NOMO-1 treated with dmso at 0.1 percent for 144 hours (cell line): Measurements from ENCODE around the gene GALM.

Experiments
- DNase-seq: peaks from one replicate; lab custom pipeline; 2025; ENCODE audit not compliant: unreplicated experiment; lab: John Stamatoyannopoulos, UW

Gene GALM

GRCh38 chr2:38649176-38649728, 16.7 kb upstream of the GALM start:
- DNase-seq: no peak

GRCh38 chr2:38650012-38650411, 15.9 kb upstream of the GALM start:
- no peak for DNase-seq

- no peak for DNase-seq
Observed at GRCh38 chr2:38650717-38651116, 15.2 kb upstream of the GALM start.

- peak; percentile 43 for DNase-seq
Observed at GRCh38 chr2:38652431-38653273, 13.3 kb upstream of the GALM start.

GRCh38 chr2:38653380-38653714, 12.6 kb upstream of the GALM start:
- no peak for DNase-seq

- DNase-seq: peak; percentile 37
Observed at GRCh38 chr2:38653715-38654527, 12.0 kb upstream of the GALM start.

- DNase-seq: no peak
Observed at GRCh38 chr2:38654528-38655381, 11.2 kb upstream of the GALM start.

GRCh38 chr2:38655441-38655840, 10.5 kb upstream of the GALM start:
- DNase-seq: no peak

- DNase-seq: no peak
Observed at GRCh38 chr2:38656866-38657480, 8.9 kb upstream of the GALM start.

GRCh38 chr2:38658613-38659012, 7.3 kb upstream of the GALM start:
- DNase-seq: no peak

GRCh38 chr2:38659115-38659514, 6.8 kb upstream of the GALM start:
- no peak for DNase-seq

- no peak for DNase-seq
Observed at GRCh38 chr2:38660282-38660681, 5.6 kb upstream of the GALM start.

GRCh38 chr2:38661306-38661705, 4.6 kb upstream of the GALM start:
- DNase-seq: no peak

- peak; percentile 29 for DNase-seq
Observed at GRCh38 chr2:38666556-38666910, 619 bp downstream of the GALM start.

- no peak for DNase-seq
Observed at GRCh38 chr2:38668092-38668491, 2.2 kb downstream of the GALM start.

GRCh38 chr2:38668779-38669479, 3.0 kb downstream of the GALM start:
- DNase-seq: no peak

- DNase-seq: no peak
Observed at GRCh38 chr2:38671303-38671702, 5.4 kb downstream of the GALM start.

- no peak for DNase-seq
Observed at GRCh38 chr2:38671946-38672345, 6.0 kb downstream of the GALM start.

- DNase-seq: no peak
Observed at GRCh38 chr2:38672445-38673391, 6.8 kb downstream of the GALM start.
